Epithelial cell of prostate (primary cell): Measurements from ENCODE around the gene TFAM.
"Not testable (repeated sequence)": the region's sequence is repeated elsewhere in the genome, so short reads cannot be mapped to it uniquely, and the experiment has no call there.

Experiments used
- DNase-seq: peaks from one replicate; pipeline ENCODE4 v3.0.0-alpha.2; 2011; ENCODE audit warnings: low read depth, low spot score
- H3K27ac ChIP-seq: fragments of 450-650 bp; 2 replicates; pipeline ENCODE4 v1.5.1; 2017; ENCODE audit warnings: mild to moderate bottlenecking

The TFAM gene

DNA sequence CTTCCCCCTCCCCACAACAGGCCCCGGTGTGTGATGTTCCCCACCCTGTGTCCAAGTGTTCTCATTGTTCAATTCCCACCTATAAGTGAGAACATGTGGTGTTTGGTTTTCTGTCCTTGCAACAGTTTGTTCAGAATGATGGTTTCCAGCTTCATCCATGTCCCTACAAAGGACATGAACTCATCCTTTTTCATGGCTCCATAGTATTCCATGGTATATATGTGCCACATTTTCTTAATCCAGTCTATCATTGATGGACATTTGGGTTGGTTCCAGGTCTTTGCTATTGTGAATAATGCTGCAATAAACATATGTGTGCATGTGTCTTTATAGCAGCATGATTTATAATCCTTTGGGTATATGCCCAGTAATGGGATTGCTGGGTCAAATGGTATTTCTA, 43.2 kb downstream of the TFAM start:
- not testable (repeated sequence) for DNase-seq, H3K27ac ChIP-seq

- no peak for DNase-seq
- no peak overlapping the region for H3K27ac ChIP-seq
Measured at GRCh38 chr10:58431903-58432302, 46.7 kb downstream of the TFAM start.

- no peak overlapping the region for H3K27ac ChIP-seq
- DNase-seq, result no peak
Measured at GRCh38 chr10:58433066-58433465, 47.9 kb downstream of the TFAM start.

DNA sequence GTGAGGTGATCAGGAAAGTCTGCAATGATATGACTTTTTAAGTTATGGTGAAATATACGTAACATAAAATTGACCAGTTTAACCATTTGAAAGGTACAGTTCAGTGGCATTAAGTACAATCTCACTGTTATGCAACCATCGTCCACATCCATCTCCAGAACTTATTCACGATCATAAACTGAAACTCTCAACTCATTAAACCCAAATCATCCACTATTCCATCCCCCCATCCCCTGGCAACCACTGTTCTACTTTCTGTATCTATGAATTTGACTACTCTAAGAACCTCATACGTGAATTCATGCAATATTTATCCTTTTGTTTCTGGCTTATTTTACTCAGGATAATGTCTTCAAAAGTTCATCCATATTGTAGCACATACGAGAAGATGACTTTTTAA, 48.4 kb downstream of the TFAM start:
- no peak overlapping the region for H3K27ac ChIP-seq
- no peak for DNase-seq

DNA sequence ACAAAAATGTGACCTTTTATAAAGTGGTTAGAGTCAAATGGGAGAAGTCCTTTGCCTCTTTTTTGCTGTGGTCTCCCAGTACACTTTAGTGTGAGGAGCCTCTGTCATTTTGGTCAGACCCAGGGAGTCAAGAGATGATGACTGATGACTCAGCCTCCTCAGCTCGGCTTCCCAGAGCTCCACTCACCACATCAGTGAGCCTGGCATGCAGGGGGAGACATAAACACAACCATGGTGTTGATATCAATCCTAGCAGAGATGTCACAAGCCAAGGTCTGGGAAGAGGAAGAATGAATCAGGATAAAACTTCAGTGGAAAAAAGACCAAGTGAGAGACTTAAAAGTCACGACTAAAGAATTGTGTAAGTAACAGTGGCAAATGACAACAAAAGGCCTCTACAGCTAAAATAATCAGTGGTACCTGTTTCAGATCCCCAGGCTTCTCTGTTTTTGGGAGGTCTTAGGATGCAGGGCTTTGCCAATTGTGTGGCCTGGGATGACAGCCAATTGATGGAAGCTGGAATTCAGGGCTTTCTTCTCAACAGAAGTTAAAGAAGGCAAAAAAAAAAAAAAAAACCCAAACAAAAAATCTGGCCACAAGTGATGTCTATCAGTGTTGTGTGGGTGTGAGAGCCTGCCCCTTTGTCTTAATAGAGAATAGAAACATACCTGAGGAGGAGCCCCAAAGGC, 50.2 kb downstream of the TFAM start:
- peak overlapping the region; percentile 91 for H3K27ac ChIP-seq
- DNase-seq, result peak; percentile 66

DNA sequence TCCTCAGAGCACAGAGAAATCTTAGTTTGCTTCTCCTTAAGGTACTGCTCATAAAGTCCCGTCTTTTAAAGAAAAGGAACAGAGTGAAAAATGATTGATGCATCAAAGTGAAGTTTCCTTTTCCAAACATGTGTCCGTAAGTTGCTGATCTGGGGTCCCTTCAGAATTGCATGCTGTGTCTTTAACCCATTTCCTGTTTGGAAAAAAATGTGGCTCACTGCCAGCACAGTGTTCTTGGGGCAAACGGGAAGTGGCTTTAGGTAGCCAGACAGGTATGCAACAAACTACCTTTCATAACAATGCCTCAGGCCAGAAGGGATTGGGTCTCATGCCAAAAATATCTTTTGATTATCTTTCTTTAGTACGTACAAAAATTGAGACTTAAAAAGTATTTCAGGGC, 50.9 kb downstream of the TFAM start:
- DNase-seq, result peak; percentile 72
- peak overlapping the region; percentile 91 for H3K27ac ChIP-seq

GRCh38 chr10:58438340-58438871, 53.2 kb downstream of the TFAM start:
- H3K27ac ChIP-seq, result peak overlapping the region; percentile 80
- no peak for DNase-seq

GRCh38 chr10:58438986-58439385, 53.8 kb downstream of the TFAM start:
- DNase-seq, result no peak
- peak overlapping the region; percentile 80 for H3K27ac ChIP-seq

GRCh38 chr10:58439632-58440364, 54.6 kb downstream of the TFAM start:
- H3K27ac ChIP-seq, result peak overlapping the region; percentile 80
- DNase-seq, result no peak

GRCh38 chr10:58440484-58440883, 55.3 kb downstream of the TFAM start:
- peak overlapping the region; percentile 80 for H3K27ac ChIP-seq
- peak; percentile 34 for DNase-seq

- no peak overlapping the region for H3K27ac ChIP-seq
- no peak for DNase-seq
Measured at GRCh38 chr10:58444321-58444720, 59.1 kb downstream of the TFAM start.

GRCh38 chr10:58444876-58445275, 59.7 kb downstream of the TFAM start:
- H3K27ac ChIP-seq, result no peak overlapping the region

GRCh38 chr10:58448121-58448935, 63.1 kb downstream of the TFAM start:
- no peak overlapping the region for H3K27ac ChIP-seq
- DNase-seq, result no peak

More at GRCh38 chr10:58444876-58445275, 59.7 kb downstream of the TFAM start:
- no peak for DNase-seq
